Prostate gland (tissue), 2 donors: ENCODE data around the gene PKHD1. TPM values are rescaled to one million over a fixed set of nuclear protein-coding genes. Genes with fewer than 3 reads are reported as not detected.

ENCODE experiments used
- DNase-seq: peaks from one replicate; pipeline ENCODE4 v3.0.0-alpha.2; 2019; ENCODE audit warnings: low spot score
- H3K27ac ChIP-seq, 2 donors: fragments of 200-600 bp; sonication (generic); 2 replicates each; pipeline ENCODE4 v1.5.1; 2017 to 2019
- H3K27me3 ChIP-seq: fragments of 200-600 bp; sonication (generic); replicated peaks from 2 replicates; pipeline ENCODE4 v1.5.1; 2019; ENCODE audit not compliant: insufficient read depth
- H3K36me3 ChIP-seq, 2 donors: fragments of 200-600 bp; sonication (generic); 1 replicate in 1 of 2; 2 replicates in 1 of 2; pipeline versions ENCODE4 v1.5.1 to v1.8.1; 2017 to 2019
- H3K4me1 ChIP-seq: fragments of 200-600 bp; sonication (generic); replicated peaks from 2 replicates; pipeline ENCODE4 v1.5.1; 2019
- H3K4me3 ChIP-seq, 2 donors: fragments of 200-600 bp; sonication (generic); 2 replicates each; pipeline ENCODE4 v1.5.1; 2017 to 2019
- H3K9me3 ChIP-seq: fragments of 200-600 bp; sonication (generic); 2 replicates; pipeline ENCODE4 v1.5.1; 2017
- CTCF ChIP-seq, 4 experiments: fragments of 200-600 bp in 2 of 4; fragments of 450-650 bp in 2 of 4; sonication (generic) in 2 of 4; IDR thresholded peaks; 1 replicate in 3 of 4; 2 replicates in 1 of 4; pipeline ENCODE4 v1.5.1; 2016 to 2019; ENCODE audit warnings: antibody characterized with exemption in 4 of 4, mild to moderate bottlenecking in 2 of 4, moderate library complexity in 2 of 4
- POLR2A ChIP-seq: fragments of 450-650 bp; IDR thresholded peaks from one replicate; pipeline ENCODE4 v1.6.1; 2016; ENCODE audit warnings: antibody characterized with exemption, mild to moderate bottlenecking
- POLR2AphosphoS5 ChIP-seq: sonication (generic); formaldehyde crosslinking; IDR thresholded peaks from one replicate; pipeline ENCODE4 v1.6.1; 2017; ENCODE audit warnings: antibody characterized with exemption
- WGBS: methylation state at CpG from one replicate; pipeline ENCODE4 v1.1.5; 2018; 5-methylcytosine and 5-hydroxymethylcytosine counted together
- intact Hi-C: fragments of 100-400 bp; cut with DNase I; formaldehyde crosslinking; loops from one replicate; pipeline ENCODE4 v1.14.2; 2022
- total RNA-seq, 2 donors: library from RNA; depleted of rRNA; stranded (reverse); fragments of >200 nt; gene quantifications; one replicate each; pipeline ENCODE4 v1.1.0, GENCODE V29; 2016

The PKHD1 gene
- total RNA-seq, 2 donors from 2014 or later = 0.46 to 1.1 TPM

GRCh38 chr6:51913265-51913664, 174.1 kb downstream of the PKHD1 start:
- intact Hi-C loops = no loop called here
- Histone ChIP-seq H3K27me3 (no peaks in the 10 kb centered on the region), H3K4me1 (no peaks in the 10 kb centered on the region), H3K4me3 (no peak overlapping the region), H3K27ac (no peak overlapping the region), H3K9me3 (no peaks in the 10 kb centered on the region), H3K36me3 (no peaks in the 10 kb centered on the region)
- no peak for TF ChIP-seq POLR2AphosphoS5
- no peak for TF ChIP-seq POLR2A
- no peak for TF ChIP-seq CTCF (IDR thresholded peaks at IDR 0.05)
- WGBS = 72% methylated on average over 2 of the region's 2 CpGs
- no peak for DNase-seq

GRCh38 chr6:51910851-51911250, 176.6 kb downstream of the PKHD1 start:
- H3K27me3 ChIP-seq = no peaks in the 10 kb centered on the region
- no peak for DNase-seq
- TF ChIP-seq POLR2A (no peak), POLR2AphosphoS5 (no peak), CTCF (IDR thresholded peaks at IDR 0.05) (no peak)
- 75% methylated on average over 2 of the region's 2 CpGs for WGBS
- no peaks in the 10 kb centered on the region for H3K9me3 ChIP-seq
- intact Hi-C loops = no loop called here
- no peak overlapping the region for H3K27ac ChIP-seq
- H3K4me3 ChIP-seq = no peak overlapping the region
- H3K4me1 ChIP-seq = no peaks in the 10 kb centered on the region
- no peaks in the 10 kb centered on the region for H3K36me3 ChIP-seq

- no peaks in the 10 kb centered on the region for H3K9me3 ChIP-seq
- no peak overlapping the region for H3K4me3 ChIP-seq
- no peak overlapping the region for H3K27ac ChIP-seq
- no peaks in the 10 kb centered on the region for H3K27me3 ChIP-seq
- H3K36me3 ChIP-seq = no peaks in the 10 kb centered on the region
- intact Hi-C loops = no loop called here
- no peak for TF ChIP-seq POLR2A
- no peak for TF ChIP-seq CTCF (IDR thresholded peaks at IDR 0.05)
- TF ChIP-seq POLR2AphosphoS5 = no peak
- H3K4me1 ChIP-seq = no peaks in the 10 kb centered on the region
- DNase-seq = no peak
Observed at GRCh38 chr6:51908243-51908642, 179.2 kb downstream of the PKHD1 start.

- H3K4me1 ChIP-seq = no peaks in the 10 kb centered on the region
- H3K9me3 ChIP-seq = no peaks in the 10 kb centered on the region
- no peak overlapping the region for H3K27ac ChIP-seq
- TF ChIP-seq POLR2AphosphoS5 = no peak
- no peak for TF ChIP-seq POLR2A
- no peak for TF ChIP-seq CTCF (IDR thresholded peaks at IDR 0.05)
- no peak for DNase-seq
- no peaks in the 10 kb centered on the region for H3K27me3 ChIP-seq
- intact Hi-C loops = no loop called here
- 70% methylated on average over 4 of the region's 4 CpGs for WGBS
- H3K36me3 ChIP-seq = no peaks in the 10 kb centered on the region
- no peak overlapping the region for H3K4me3 ChIP-seq
Observed at GRCh38 chr6:51901766-51902764, 185.3 kb downstream of the PKHD1 start.

GRCh38 chr6:51893366-51893765, 194.0 kb downstream of the PKHD1 start:
- TF ChIP-seq CTCF (IDR thresholded peaks at IDR 0.05) = no peak
- TF ChIP-seq POLR2A = no peak
- no peak for TF ChIP-seq POLR2AphosphoS5
- Histone ChIP-seq H3K27me3 (no peaks in the 10 kb centered on the region), H3K4me3 (no peak overlapping the region), H3K4me1 (no peaks in the 10 kb centered on the region), H3K9me3 (no peaks in the 10 kb centered on the region), H3K36me3 (no peaks in the 10 kb centered on the region), H3K27ac (no peak overlapping the region)
- WGBS = 59% methylated on average over 4 of the region's 4 CpGs
- intact Hi-C loops = no loop called here
- no peak for DNase-seq
